ENCODE data around the gene DEFB131B.
A peak's percentile ranks its signal among the peaks of the same experiment; 100 is the strongest.
"Not testable (repeated sequence)": the region's sequence is repeated elsewhere in the genome, so short reads cannot be mapped to it uniquely, and the experiment has no call there.

DEFB131B gene, protein sequence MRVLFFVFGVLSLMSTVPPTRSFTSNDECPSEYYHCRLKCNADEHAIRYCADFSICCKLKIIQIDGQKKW

DNA sequence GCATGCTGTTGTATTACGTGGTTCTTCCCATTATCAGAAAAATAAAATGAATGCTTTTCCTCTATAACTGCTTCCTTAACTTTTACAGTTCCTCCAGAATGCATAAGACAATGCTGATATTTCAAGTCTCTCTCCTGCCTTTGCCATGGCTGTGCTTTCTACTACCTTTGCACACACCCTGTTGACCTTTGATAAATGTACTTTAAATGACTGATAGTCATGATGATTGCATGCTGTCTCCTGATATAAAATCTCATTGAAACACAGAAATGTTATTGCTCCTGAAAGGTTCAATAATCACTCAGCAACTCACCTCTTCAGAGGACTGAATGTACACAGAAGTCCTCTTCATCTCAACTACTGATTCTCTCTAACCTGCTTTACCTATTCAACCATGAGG lies at the start of gene DEFB131B:
DEFB131B (plus strand) TSS at position 395 of the 400 bp plus-strand sequence; CDS start at position 395, 0 bp downstream.
- not testable (repeated sequence) for DNase-seq

DNA sequence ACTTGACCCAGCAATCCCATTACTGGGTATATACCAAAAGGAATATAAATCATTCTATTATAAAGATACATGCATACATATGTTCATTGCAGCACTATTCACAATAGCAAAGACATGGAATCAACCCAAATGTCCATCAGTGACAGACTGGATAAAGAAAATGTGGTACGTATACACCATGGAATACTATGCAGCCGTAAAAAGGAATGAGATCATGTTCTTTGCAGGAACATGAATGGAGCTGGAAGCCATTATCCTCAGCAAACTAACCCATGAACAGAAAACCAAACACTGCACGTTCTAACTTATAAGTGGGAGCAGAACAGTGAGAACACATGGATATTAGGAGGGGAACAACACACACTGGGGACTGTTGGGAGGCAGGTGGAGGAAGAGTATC lies 49.0 kb upstream of the DEFB131B start:
- DNase-seq: not testable (repeated sequence)

DNA sequence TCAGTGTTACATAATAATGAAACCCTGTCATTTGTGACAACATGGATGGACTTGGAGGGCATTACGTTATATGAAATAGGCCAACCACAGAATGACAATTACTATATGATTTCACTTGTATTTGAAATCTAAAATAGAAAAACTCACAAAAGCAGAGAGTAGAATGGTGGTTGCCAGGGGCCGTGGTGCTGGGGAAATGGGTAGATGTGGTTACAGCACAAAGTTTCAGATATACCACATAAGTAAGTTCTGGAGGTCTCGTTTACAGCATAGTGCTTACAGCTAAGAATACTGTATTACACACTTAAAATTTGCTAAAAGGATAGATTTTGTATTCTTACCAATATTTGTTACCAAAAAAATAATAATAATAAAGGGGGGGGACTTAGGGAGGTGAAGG lies 48.6 kb upstream of the DEFB131B start:
- not testable (repeated sequence) for DNase-seq

DNA sequence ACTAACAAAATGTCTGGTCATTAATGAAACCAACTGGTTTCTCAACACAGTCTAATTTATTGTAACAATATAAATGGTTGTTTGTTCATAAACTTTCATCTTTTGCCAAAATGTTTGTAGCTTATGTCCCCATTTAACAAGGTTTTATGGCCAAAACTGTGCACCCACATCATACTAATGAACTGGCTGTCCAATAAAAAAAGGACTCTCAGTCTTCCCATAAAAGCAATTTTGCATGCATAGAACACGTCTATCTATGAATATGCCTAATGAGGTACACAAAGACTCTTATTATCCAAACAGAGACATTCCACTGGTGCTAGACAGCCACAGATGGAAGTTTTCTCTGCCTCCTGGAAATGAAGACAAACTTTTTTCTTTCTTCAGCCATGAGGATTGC lies 45.4 kb upstream of the DEFB131B start, which contains the start of gene DEFB108B:
DEFB108B (plus strand) TSS at position 390 of the 400 bp plus-strand sequence; CDS start at position 390, 0 bp downstream.
- DNase-seq: not testable (repeated sequence)

DNA sequence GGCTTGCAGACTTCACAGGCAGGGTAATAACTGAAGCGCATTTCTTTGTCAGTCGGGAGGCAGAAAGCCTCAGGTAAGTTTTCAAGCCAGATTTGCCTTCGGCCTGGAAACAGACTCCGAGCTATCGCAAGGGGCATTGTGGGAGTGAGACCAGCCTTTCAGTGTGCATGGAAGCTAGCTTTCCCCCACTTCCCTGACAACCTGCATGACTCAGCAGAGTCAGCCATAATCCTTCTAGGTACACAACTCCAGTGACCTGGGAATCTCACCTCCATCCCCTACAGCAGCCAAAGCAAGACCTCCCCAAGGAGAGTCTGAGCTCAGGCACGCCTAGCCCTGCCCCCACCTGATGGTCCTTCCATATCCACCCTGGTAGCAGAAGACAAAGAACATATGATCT lies 35.5 kb upstream of the DEFB131B start:
- not testable (repeated sequence) for DNase-seq

DNA sequence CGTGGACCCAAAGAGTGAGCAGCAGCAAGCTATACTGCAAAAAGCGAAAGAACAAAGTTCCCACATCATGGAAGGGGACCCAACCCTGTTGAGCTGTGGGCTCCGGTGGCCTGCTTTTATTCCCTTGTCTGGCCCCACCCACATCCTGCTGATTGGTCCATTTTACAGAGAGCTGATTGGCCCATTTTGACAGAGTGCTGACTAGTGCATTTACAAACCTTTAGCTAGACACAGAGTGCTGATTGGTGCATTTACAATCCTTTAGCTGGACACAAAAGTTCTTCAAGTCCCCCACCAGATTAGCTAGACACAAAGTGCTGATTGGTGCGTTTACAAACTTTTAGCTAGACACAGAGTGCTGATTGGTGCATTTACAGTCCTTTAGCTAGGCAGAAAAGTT lies 34.9 kb upstream of the DEFB131B start:
- not testable (repeated sequence) for DNase-seq

DNA sequence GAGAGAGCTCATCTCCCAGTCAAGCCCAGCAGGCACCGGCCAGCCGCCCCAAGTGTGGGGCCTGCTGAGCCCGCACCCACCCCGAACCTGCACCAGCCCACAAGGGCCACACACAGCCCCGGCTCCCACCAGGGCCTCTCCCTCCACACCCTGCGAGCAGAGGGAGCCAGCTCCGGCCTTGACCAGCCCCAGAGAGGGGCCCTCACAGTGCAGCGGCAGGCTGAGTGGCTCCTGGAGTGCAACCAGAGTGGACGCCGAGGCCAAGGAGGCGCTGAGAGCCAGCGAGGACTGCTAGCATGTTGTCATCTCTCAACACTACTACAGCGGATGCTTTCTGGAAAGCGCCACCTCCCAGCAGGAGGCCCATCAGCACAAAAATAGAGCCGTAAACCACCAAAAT lies 34.4 kb upstream of the DEFB131B start:
- DNase-seq: no peak

DNA sequence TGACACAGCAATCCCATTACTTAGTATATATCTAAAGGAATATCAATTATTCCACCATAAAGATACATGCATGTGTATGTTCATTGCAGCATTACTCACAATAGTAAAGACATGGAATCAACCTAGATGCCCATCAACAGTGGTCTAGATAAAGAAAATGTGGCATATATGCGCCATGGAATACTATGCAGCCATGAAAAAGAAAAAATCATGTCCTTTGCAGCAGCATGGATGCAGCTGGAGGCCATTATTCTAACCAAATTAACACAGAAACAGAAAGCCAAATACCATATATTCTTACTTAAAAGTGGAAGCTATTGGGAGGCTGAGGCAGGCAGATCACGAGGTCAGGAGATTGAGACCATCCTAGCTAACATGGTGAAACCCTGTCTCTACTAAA lies 24.4 kb upstream of the DEFB131B start:
- DNase-seq: not testable (repeated sequence)

DNA sequence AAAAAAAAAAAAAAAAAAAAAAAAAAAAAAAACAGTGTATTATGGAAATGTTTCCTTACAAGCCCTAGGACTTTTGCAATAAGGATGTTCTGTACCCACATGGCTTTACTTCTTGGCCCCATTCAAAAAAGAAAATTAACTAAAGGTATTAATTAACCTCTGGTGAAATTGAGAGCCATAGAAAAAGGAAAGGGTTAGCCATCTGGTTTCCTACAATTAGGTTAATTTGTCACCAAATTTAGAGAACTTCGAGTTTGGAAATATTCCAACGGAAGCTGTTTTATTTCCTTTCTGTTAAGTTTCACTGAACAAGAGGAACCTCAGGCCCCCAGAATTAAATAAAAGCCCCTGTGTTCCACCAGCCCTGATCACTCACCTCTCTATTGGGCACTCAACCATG lies 22.4 kb upstream of the DEFB131B start:
- DNase-seq: not testable (repeated sequence)

DNA sequence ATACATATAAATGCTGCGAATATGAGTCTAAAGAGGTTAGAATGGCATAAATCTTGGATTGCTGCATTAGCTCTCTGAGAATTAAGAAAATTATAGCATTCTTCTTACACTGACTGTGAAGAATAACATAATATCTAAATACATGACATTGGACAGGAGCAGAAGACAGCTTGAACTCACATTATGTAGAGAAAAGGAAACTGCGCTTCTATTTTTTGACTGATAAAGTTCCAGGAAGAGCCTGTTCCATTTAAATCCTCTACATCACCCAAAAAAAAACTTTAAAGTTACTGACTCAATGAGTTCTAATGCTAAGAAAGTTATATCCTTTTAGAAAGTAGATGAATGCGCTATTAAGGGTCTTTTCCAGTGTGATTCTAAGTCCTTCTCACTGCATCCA lies 17.4 kb upstream of the DEFB131B start:
- DNase-seq: not testable (repeated sequence)

DNA sequence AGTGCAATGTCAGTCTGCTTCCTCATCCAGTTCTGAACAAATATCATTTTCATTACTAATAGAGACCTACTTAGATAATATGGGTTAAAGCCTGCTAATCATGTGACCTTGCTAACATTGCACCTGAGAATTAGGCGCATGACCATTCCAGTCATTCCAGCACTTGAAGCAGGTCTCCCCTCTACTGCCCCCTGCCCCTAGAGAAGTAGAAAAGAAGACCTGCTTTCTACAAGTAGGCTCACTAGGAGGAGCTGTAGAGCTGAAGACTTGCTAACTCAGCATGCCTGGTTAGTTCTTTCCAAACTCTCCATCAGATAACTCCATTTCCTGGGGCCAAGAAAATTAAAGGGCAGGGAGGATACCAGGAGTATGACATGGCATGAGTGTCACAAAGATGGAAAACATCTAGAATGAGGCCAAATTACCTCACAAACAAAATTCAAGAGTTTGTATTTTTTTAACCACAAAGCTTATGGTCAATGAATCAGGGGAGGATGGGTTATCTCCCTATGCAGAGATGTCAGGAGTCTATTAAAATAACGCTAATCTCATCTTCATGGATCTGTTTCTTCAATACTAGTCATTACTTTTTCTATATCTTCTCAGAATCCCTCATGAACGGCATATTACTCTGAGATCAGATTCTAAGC lies 14.2 kb upstream of the DEFB131B start:
- peak; percentile 70 for DNase-seq

DNA sequence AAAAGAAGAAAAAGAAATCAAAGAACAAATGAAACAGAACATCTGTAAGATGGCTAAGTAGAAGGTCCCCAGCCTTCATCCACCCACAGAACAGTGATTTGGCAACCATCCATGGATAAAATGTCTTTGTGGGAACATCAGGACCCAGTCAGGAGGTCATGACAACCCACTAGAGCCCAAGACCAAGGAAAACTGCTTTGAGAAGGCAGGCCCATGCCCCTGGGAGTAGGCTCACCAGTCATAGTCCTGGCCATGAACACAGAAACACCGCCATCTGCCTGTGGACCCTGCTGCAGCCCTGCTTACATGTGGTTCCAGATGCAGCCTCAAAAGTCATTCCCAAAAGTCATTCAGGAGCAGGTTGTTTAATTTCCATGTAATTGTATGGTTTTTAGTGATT lies 11.0 kb upstream of the DEFB131B start:
- not testable (repeated sequence) for DNase-seq

DNA sequence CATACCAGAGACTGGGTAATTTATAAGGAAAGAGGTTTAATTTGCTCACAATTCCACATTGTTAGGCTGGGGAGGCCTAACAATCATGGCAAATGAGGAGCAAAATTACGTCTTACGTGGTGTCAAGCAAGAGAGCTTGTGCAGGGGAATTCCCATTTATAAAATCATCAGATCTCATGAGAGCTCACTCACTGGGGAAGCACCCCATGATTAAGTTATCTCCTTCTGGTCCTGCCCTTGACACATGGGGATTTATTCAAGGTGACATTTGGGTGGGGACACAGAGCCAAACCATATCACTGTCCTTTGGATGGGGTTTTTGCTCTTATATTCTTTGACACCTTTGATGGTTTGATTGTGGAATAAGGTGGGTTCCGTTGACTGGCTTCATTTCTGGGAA lies 8.3 kb upstream of the DEFB131B start:
- DNase-seq: not testable (repeated sequence)

DNA sequence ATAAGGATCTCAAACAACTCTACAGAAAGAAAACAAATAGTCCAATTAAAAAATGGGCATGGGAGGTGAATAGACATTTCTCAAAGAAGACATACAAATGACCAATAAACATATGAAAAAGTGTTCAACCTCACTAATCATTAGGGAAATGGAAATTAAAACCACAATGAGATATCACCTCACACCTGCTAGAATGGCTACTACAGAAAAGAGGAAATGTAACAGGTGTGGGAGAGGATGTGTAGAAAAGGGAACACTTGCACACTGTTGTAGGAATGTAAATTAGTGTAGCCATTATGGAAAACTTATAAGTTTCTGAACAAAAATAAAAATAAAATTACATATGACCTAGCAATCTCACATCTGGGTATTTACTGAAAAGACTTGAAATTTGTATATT lies 7.6 kb upstream of the DEFB131B start:
- not testable (repeated sequence) for DNase-seq

DNA sequence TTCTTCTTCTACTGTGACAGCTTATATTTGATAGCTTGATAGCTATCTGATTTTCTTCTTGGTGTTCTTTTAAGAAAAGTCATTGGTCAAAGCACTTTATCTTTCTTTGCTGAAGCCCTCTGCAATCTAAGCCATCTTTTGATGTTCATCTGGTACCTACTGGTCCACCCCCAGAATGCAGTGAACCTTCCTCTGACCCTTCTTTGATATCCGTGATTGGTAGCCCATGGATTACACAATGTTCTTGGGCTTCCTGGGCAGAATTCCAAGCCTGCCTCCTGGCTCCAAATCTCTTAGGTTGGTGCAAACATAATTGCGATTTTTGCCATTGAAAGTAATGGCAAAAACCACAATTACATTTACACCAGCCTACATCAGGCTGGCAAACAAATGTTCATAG lies 2.0 kb upstream of the DEFB131B start:
- DNase-seq: not testable (repeated sequence)

DNA sequence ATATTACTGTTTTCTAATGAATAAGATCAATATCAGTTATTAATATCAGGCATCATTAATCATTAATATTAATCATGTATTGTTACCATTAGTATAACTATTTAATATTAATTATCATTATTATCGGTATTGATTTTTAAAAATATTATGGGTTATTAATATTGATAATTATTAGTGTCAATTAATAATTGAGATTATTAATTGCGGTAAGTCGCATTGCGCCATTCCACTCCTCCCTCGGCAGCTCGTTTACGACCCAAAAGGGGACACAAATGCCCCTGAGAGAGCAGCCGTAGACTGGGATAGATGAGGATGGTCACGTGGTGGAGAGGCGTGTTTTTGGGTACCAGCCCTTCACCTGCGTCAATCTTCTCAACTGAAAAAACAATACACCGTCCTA lies 7.6 kb downstream of the DEFB131B start:
- not testable (repeated sequence) for DNase-seq

DNA sequence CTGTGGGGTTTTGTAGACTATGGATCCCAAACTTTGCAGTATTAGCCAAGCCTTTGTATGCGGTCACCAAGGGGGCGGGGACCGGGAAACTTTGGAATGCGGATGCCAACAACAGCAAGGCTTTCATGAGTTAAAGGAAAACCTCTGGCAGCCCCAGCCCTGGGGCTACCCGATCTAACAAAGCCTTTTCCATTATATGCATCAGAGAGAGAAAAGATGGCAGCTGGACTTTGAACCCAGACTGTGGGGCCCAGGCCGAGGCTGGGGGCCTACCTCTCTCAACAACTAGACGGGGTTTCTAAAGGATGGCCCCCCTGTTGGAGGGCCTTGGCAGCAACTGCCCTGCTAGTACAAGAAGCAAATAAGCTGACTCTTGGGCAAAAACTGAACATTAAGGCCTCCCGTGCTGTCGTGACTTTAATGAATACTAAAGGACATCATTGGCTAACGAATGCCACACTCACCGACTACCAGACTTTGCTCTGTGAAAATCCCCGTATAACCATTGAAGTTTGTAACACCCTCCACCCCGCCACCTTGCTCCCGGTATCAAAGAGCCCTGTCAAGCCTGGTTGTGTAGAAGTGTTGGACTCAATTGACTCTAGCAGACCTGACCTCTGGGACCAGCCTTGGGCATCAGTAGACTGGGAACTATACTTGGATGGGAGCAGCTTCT lies 10.2 kb downstream of the DEFB131B start:
- not testable (repeated sequence) for DNase-seq

DNA sequence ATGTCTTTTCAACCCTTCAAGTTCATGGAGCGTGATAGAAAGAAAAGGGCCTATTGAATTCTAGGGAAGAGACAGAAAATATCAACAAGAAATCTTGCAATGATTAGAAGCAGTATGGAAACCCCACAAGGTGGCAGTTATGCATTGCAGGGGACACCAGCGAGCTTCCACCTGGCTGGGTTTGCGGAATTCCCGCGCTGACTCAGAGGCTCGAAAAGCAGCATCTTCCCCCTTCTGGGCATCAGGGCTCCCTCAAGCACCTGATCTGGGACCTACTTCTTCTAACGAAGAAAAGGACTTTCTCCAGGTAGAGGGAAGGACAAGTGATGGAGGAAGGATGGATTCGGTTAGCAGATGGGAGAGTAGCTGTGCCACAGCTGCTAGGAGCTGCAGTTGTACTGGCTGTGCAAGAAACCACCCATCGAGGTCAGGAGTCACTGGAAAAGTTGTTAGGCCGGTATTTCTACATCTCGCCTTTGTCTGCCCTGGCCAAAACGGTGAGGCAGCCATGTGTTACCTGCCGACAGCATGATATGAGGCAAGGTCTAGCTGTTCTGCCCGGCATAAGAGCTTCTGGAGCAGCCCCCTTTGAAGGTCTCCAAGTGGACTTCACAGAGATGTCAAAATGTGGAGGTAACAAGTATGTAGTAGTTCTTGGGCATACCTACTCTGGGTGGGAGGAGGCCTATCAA lies 11.1 kb downstream of the DEFB131B start:
- DNase-seq: not testable (repeated sequence)

DNA sequence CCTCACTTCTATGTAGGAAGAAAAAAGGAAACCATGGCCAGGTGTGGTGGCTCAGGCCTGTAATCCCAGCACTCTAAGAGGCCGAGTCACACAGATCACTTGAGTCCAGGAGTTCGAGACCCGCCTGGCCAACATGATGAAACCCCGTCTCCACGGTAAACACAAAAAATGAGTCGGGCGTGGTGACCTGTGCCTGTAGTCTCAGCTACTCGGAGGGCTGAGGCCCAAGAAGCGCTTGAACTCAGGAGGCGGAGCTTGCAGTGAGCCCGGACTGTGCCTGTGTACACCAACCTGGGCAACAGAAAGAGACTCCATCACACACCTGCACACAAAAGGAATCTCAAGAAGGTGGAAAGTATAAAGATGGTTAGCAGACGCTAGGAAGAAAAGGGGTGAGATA lies 17.7 kb downstream of the DEFB131B start:
- DNase-seq: no peak

DNA sequence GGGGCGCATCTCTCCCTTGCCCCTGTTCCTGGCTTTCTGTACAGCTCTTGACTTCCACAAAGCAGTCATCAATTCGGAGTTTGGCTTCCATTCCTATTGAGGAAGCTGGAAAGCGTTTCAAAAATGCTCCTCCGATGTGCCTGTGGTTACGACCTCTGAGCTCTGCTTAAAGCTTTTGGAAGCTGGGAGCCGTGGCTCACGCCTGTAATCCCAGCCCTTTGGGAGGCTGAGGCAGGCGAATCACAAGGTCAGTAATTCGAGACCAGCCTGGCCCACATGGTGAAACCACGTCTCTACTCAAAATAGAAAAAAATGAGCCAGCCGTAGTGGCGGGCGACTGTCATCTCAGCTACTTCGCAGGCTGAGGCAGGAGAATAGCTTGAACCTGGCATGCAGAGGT lies 22.9 kb downstream of the DEFB131B start:
- peak; percentile 85 for DNase-seq

DNA sequence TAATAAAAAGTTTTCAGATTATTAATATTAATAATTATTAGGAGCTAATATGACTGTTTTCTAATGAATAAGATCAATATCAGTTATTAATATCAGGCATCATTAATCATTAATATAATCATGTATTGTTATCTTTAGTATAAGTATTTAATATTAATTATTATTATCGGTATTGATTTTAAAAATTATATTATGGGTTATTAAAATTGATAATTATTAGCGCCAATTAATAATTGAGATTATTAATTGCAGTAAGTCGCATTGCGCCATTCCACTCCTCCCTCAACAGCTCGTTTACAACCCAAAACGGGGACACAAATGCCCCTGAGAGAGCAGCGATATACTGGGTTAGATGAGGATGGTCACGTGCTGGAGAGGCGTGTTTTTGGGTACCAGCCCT lies 30.0 kb downstream of the DEFB131B start:
- no peak for DNase-seq

DNA sequence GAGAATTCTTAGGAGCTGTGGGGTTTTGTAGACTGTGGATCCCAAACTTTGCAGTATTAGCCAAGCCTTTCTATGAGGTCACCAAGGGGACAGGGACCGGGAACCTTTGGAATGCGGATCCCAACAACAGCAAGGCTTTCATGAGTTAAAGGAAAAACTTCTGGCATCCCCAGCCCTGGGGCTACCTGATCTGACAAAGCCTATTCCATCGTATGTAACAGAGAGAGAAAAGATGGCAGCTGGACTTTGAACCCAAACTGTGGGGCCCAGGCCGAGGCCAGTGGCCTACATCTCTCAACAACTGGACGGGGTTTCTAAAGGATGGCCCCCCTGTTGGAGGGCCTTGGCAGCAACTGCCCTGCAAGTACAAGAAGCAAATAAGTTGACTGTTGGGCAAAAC lies 32.5 kb downstream of the DEFB131B start:
- DNase-seq: not testable (repeated sequence)

DNA sequence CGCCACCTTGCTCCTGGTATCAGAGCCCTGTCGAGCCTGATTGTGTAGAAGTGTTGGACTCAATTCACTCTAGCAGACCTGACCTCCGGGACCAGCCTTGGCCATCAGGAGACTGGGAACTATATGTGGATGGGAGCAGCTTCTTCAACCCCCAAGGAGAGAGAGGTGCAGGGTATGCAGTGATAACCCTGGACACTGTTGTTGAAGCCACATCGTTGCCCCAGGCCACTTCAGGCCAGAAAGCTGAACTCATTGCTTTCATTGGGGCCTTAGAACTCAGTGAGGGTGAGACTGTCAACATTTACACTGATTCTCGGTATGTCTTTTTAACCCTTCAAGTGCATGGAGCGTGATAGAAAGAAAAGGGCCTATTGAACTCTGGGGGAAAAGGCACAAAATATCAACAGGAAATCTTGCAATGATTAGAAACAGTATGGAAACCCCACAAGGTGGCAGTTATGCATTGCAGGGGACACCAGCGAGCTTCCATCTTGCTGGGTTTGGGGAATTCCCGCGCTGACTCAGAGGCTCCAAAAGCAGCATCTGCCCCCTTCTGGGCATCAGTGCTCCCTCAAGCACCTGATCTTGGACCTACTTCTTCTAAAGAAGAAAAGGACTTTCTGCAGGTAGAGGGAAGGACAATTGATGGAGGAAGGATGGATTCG lies 33.2 kb downstream of the DEFB131B start:
- peak; percentile 9 for DNase-seq

Data from fibroblast of skin of right biceps (primary cell).